HEK293 (cell line): Measurements from ENCODE around the gene PRC1.

Experiments used
- BCL6B ChIP-seq: fragments of 450-650 bp; formaldehyde crosslinking; IDR thresholded peaks from 2 replicates; pipeline ENCODE4 v1.5.1; 2017; ENCODE audit warnings: missing biosample characterization, missing genetic modification characterization
- CTCF ChIP-seq: fragments of 450-650 bp; formaldehyde crosslinking; IDR thresholded peaks from 2 replicates; pipeline ENCODE4 v1.5.1; 2016; ENCODE audit warnings: missing biosample characterization, missing genetic modification characterization
- HOXA7 ChIP-seq: sonication (generic); formaldehyde crosslinking; IDR thresholded peaks from 2 replicates; pipeline ENCODE4 v1.8.1; 2022; ENCODE audit warnings: missing genetic modification reagents, borderline replicate concordance
- IKZF3 ChIP-seq: fragments of 450-650 bp; IDR thresholded peaks from 2 replicates; pipeline ENCODE4 v1.5.0; 2018; ENCODE audit warnings: missing biosample characterization, mild to moderate bottlenecking, missing genetic modification characterization, moderate library complexity
- INSM2 ChIP-seq: fragments of 450-650 bp; formaldehyde crosslinking; IDR thresholded peaks from 2 replicates; pipeline ENCODE4 v1.5.1; 2016; ENCODE audit warnings: missing biosample characterization, missing genetic modification characterization
- PBX3 ChIP-seq: sonication (generic); formaldehyde crosslinking; IDR thresholded peaks from 2 replicates; pipeline ENCODE4 v1.8.1; 2022; ENCODE audit warnings: mild to moderate bottlenecking, moderate library complexity, missing genetic modification reagents
- PRDM10 ChIP-seq: fragments of 450-650 bp; formaldehyde crosslinking; IDR thresholded peaks from 2 replicates; pipeline ENCODE4 v1.5.1; 2016; ENCODE audit warnings: missing biosample characterization, missing genetic modification characterization
- RBAK ChIP-seq: fragments of 450-650 bp; formaldehyde crosslinking; IDR thresholded peaks from 2 replicates; pipeline ENCODE4 v1.5.1; 2016; ENCODE audit warnings: missing biosample characterization, missing genetic modification characterization
- SP3 ChIP-seq: fragments of 450-650 bp; formaldehyde crosslinking; IDR thresholded peaks from 2 replicates; pipeline ENCODE4 v1.5.1; 2016; ENCODE audit warnings: missing biosample characterization, missing genetic modification characterization
- YY1 ChIP-seq: fragments of 450-650 bp; formaldehyde crosslinking; IDR thresholded peaks from 2 replicates; pipeline ENCODE4 v1.5.1; 2018; ENCODE audit warnings: missing biosample characterization, missing genetic modification characterization
- ZBTB1 ChIP-seq: fragments of 450-650 bp; formaldehyde crosslinking; IDR thresholded peaks from 2 replicates; pipeline ENCODE4 v1.5.1; 2016; ENCODE audit warnings: missing biosample characterization, missing genetic modification characterization
- ZEB2 ChIP-seq: fragments of 450-650 bp; formaldehyde crosslinking; IDR thresholded peaks from 2 replicates; pipeline ENCODE4 v1.5.1; 2016; ENCODE audit warnings: missing biosample characterization, missing genetic modification characterization
- ZNF138 ChIP-seq: fragments of 450-650 bp; formaldehyde crosslinking; IDR thresholded peaks from 2 replicates; pipeline ENCODE4 v1.5.1; 2016; ENCODE audit warnings: missing biosample characterization, missing genetic modification characterization, borderline replicate concordance
- ZNF140 ChIP-seq: fragments of 450-650 bp; formaldehyde crosslinking; IDR thresholded peaks from 2 replicates; pipeline ENCODE4 v1.5.1; 2016; ENCODE audit warnings: missing biosample characterization, missing genetic modification characterization
- ZNF223 ChIP-seq: fragments of 450-650 bp; formaldehyde crosslinking; IDR thresholded peaks from 2 replicates; pipeline ENCODE4 v1.5.1; 2016; ENCODE audit warnings: missing biosample characterization, missing genetic modification characterization
- ZNF311 ChIP-seq: fragments of 450-650 bp; formaldehyde crosslinking; IDR thresholded peaks from 2 replicates; pipeline ENCODE4 v1.5.1; 2017; ENCODE audit warnings: missing biosample characterization, missing genetic modification characterization, borderline replicate concordance
- ZNF324 ChIP-seq: fragments of 450-650 bp; formaldehyde crosslinking; IDR thresholded peaks from 2 replicates; pipeline ENCODE4 v1.5.1; 2016; ENCODE audit warnings: missing biosample characterization, missing genetic modification characterization
- ZNF391 ChIP-seq: fragments of 450-650 bp; formaldehyde crosslinking; IDR thresholded peaks from 2 replicates; pipeline ENCODE4 v1.5.1; 2016; ENCODE audit warnings: low read depth, missing biosample characterization, missing genetic modification characterization, borderline replicate concordance
- ZNF426 ChIP-seq: fragments of 450-650 bp; formaldehyde crosslinking; IDR thresholded peaks from 2 replicates; pipeline ENCODE4 v1.5.1; 2017; ENCODE audit warnings: missing biosample characterization, missing genetic modification characterization, mild to moderate bottlenecking, inconsistent platforms, moderate library complexity
- ZNF513 ChIP-seq: fragments of 450-650 bp; IDR thresholded peaks from 2 replicates; pipeline ENCODE4 v1.5.1; 2018; ENCODE audit warnings: missing biosample characterization, missing genetic modification characterization
- ZNF514 ChIP-seq: fragments of 450-650 bp; formaldehyde crosslinking; IDR thresholded peaks from 2 replicates; pipeline ENCODE4 v1.5.1; 2016; ENCODE audit warnings: missing biosample characterization, missing genetic modification characterization
- ZNF580 ChIP-seq: fragments of 450-650 bp; formaldehyde crosslinking; IDR thresholded peaks from 2 replicates; pipeline ENCODE4 v1.5.1; 2016; ENCODE audit warnings: missing biosample characterization, missing genetic modification characterization
- ZNF777 ChIP-seq: fragments of 450-650 bp; formaldehyde crosslinking; IDR thresholded peaks from 2 replicates; pipeline ENCODE4 v1.5.1; 2017; ENCODE audit warnings: missing biosample characterization, missing genetic modification characterization, borderline replicate concordance
- ZNF785 ChIP-seq: fragments of 450-650 bp; formaldehyde crosslinking; IDR thresholded peaks from 2 replicates; pipeline ENCODE4 v1.5.1; 2016; ENCODE audit warnings: missing biosample characterization, missing genetic modification characterization
- ZSCAN18 ChIP-seq: fragments of 450-650 bp; formaldehyde crosslinking; IDR thresholded peaks from 2 replicates; pipeline ENCODE4 v1.5.1; 2016; ENCODE audit warnings: missing biosample characterization, missing genetic modification characterization
- ZXDB ChIP-seq: fragments of 450-650 bp; formaldehyde crosslinking; IDR thresholded peaks from 2 replicates; pipeline ENCODE4 v1.5.1; 2016; ENCODE audit warnings: missing biosample characterization, missing genetic modification characterization

Gene PRC1

GRCh38 chr15:90954712-90955623 is 39.4 kb downstream of the PRC1 start, which contains the start of gene RCCD1 (continued):
- TF ChIP-seq ZNF580 (tag by site-specific recombination), result no peak
- TF ChIP-seq ZNF785 (tag by site-specific recombination), result no peak
- TF ChIP-seq CTCF (tag by site-specific recombination), result no peak
- no peak for TF ChIP-seq BCL6B
- TF ChIP-seq ZSCAN18 (tag by site-specific recombination), result peak; percentile 25; the same call in 1 of the 2 replicates
- TF ChIP-seq ZEB2 (tag by site-specific recombination), result peak; percentile 94
- TF ChIP-seq ZNF324, result peak; percentile 96
- TF ChIP-seq HOXA7, result no peak
- TF ChIP-seq ZNF426 (tag by site-specific recombination), result no peak
- TF ChIP-seq PBX3, result no peak
- TF ChIP-seq ZNF513 (tag by site-specific recombination), result no peak
- no peak for TF ChIP-seq IKZF3 (tag by site-specific recombination)
- no peak for TF ChIP-seq RBAK (tag by site-specific recombination)
- no peak for TF ChIP-seq ZNF311 (tag by site-specific recombination)
- no peak for TF ChIP-seq ZNF514 (tag by site-specific recombination)
- peak; percentile 84 for TF ChIP-seq SP3 (tag by site-specific recombination)
- TF ChIP-seq ZNF223 (tag by site-specific recombination), result 0 out of 2 replicates have a peak, but pooled peaks have one; percentile 15
- no peak for TF ChIP-seq ZNF140
- TF ChIP-seq PRDM10 (tag by site-specific recombination), result peak; percentile 67
- TF ChIP-seq YY1 (tag by site-specific recombination), result peak; percentile 64; the same call in 1 of the 2 replicates
- peak; percentile 30; the same call in 1 of the 2 replicates for TF ChIP-seq ZNF391 (tag by site-specific recombination)
- TF ChIP-seq ZNF138, result no peak
- TF ChIP-seq ZNF777 (tag by site-specific recombination), result no peak
- no peak for TF ChIP-seq ZBTB1 (tag by site-specific recombination)
- peak; percentile 15; the same call in 1 of the 2 replicates for TF ChIP-seq INSM2 (tag by site-specific recombination)
- TF ChIP-seq ZXDB (tag by site-specific recombination), result peak; percentile 95
